ENCODE data around the gene ADAMTS17.

The ADAMTS17 gene

DNA sequence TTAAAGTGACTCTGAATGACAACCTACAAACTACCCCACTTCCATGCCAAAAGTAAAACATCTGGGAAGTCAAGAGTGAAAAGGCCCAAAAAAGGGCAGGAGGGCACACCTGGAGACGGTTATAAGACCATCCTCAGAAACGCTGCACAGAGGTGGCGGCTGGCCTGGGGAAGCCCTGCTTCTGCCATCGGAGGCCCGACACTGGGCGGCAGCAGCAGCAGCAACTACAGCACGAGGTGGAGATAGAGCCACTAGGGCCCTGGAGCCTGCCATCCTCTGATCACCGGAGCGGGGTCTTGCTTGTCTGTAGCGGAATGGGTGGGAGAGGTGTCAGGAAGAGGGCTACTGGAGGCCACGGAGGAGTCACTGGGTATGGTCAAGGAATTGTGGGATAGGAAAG is 283.3 kb downstream of the ADAMTS17 start:
- Histone ChIP-seq H3K9ac (ENCODE audit: low read depth, low read length) (no peak overlapping the region), H3K4me3 (ENCODE audit: low read length) (no peak overlapping the region), H3K27ac (ENCODE audit: low read length) (no peak overlapping the region), H3K9me3 (ENCODE audit: insufficient read depth, low read depth, low read length) (no peaks in the 10 kb centered on the region), H3K4me1 (ENCODE audit: insufficient read depth, low read length) (no peaks in the 10 kb centered on the region), H3K36me3 (ENCODE audit: insufficient read depth, low read depth, low read length) (no peaks in the 10 kb centered on the region), H3K27me3 (ENCODE audit: insufficient read depth, low read length) (no peaks in the 10 kb centered on the region)

DNA sequence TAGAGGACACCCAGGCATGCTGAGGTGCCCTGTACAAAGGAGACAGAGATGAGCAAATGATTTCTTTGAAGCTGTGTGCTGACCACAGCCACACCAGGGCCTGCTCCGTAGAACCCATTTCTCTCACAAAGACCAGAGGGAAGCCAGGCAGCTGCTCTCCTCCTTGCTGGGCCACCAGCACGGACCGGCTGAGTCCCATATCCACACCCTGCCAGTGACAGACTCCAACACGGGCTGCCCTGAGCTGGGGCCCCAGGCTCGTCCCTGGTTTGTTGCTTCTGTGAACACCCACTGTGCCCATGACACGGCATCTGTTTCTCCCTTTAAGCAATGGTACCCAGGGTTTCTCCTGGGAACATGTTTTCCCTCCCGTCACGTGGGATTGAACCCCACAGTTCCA is 284.5 kb downstream of the ADAMTS17 start:
- H3K9me3 ChIP-seq (ENCODE audit: insufficient read depth, low read depth, low read length), result no peaks in the 10 kb centered on the region
- no peak overlapping the region for H3K4me3 ChIP-seq (ENCODE audit: low read length)
- H3K36me3 ChIP-seq (ENCODE audit: insufficient read depth, low read depth, low read length), result no peaks in the 10 kb centered on the region
- no peak overlapping the region for H3K9ac ChIP-seq (ENCODE audit: low read depth, low read length)
- no peak overlapping the region for H3K27ac ChIP-seq (ENCODE audit: low read length)
- H3K27me3 ChIP-seq (ENCODE audit: insufficient read depth, low read length), result no peaks in the 10 kb centered on the region; the same call in 1 of the 2 replicates
- peaks cover 8% of the 10 kb centered on the region; the same call in 1 of the 2 replicates for H3K4me1 ChIP-seq (ENCODE audit: insufficient read depth, low read length)

DNA sequence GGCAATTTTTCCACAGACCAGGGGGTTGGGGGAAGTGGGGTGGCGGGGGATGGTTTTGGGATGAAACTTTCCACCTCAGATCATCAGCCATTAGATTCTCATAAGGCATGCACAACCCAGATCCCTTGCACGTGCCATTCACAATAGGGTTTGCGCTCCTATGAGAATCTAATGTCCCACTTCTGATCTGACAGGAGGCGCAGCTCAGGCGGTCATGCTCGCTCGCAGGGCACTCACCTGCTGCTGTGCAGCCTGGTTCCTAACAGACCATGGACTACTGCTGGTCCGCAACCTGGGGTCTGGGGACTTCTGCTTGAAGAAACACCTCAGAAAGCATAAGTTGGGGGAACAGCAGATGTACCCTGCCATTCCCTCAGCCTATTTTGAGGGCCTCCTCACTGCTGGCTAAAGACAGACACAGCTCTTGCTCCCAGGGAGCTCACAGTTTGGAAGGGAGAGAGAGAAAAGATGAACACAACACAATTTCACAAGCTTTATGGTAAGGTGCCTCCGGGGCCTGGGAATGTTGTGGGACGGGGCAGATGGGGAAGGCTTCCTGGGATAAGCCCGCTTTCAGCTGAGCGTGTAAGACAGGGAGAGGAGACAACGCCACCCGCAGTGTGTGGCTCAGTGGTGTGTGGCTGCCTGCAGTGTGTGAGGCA is 285.2 kb downstream of the ADAMTS17 start:
- Histone ChIP-seq H3K27ac (ENCODE audit: low read length) (no peak overlapping the region), H3K36me3 (ENCODE audit: insufficient read depth, low read depth, low read length) (no peaks in the 10 kb centered on the region), H3K27me3 (ENCODE audit: insufficient read depth, low read length) (no peaks in the 10 kb centered on the region; the same call in 1 of the 2 replicates), H3K4me1 (ENCODE audit: insufficient read depth, low read length) (peaks cover 13% of the 10 kb centered on the region; the same call in 1 of the 2 replicates), H3K9ac (ENCODE audit: low read depth, low read length) (no peak overlapping the region), H3K9me3 (ENCODE audit: insufficient read depth, low read depth, low read length) (no peaks in the 10 kb centered on the region), H3K4me3 (ENCODE audit: low read length) (no peak overlapping the region)

DNA sequence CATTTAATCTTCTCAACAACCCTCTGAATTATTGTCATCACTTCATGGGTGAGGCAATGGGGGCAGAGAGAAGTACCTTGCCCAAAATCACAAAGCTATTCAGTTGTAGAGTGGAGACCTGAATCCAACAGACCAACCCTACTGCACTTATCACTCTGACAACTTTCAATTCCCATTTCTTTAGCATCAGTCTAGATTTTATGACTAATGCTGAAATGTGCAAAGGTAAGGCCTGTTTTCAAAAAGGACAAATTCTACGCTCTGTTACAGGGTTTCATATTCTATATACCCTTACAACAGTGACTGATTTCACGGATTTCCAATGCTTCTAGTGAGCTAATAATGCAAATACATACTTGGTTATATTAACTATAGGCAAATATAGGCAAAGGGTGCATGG is 286.0 kb downstream of the ADAMTS17 start:
- Histone ChIP-seq H3K36me3 (ENCODE audit: insufficient read depth, low read depth, low read length) (no peaks in the 10 kb centered on the region), H3K27ac (ENCODE audit: low read length) (no peak overlapping the region), H3K9me3 (ENCODE audit: insufficient read depth, low read depth, low read length) (no peaks in the 10 kb centered on the region), H3K9ac (ENCODE audit: low read depth, low read length) (no peak overlapping the region), H3K4me1 (ENCODE audit: insufficient read depth, low read length) (peaks cover 13% of the 10 kb centered on the region; the same call in 1 of the 2 replicates), H3K27me3 (ENCODE audit: insufficient read depth, low read length) (no peaks in the 10 kb centered on the region; the same call in 1 of the 2 replicates), H3K4me3 (ENCODE audit: low read length) (no peak overlapping the region)

DNA sequence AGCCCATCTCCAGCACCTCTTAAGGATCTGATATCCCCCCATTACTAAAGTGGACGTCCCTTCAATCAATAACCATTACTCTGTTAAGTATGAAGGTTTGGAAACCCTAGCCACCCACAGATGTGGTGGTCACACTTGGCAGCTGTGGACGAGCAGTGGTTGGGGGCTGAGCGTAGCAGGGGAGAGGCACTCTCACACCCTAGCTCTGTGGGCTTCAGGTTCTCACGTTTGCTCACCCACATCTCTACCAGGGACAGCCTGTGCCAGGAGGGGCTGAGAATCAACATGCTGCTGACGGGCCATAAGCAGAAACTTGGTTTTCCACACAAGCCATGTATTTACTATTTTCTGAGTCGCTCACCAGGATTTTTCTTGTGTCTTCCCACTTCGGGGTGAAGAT is 287.2 kb downstream of the ADAMTS17 start:
- H3K36me3 ChIP-seq (ENCODE audit: insufficient read depth, low read depth, low read length), result no peaks in the 10 kb centered on the region
- H3K4me3 ChIP-seq (ENCODE audit: low read length), result no peak overlapping the region
- peaks cover 13% of the 10 kb centered on the region; the same call in 1 of the 2 replicates for H3K4me1 ChIP-seq (ENCODE audit: insufficient read depth, low read length)
- H3K27ac ChIP-seq (ENCODE audit: low read length), result no peak overlapping the region
- H3K27me3 ChIP-seq (ENCODE audit: insufficient read depth, low read length), result no peaks in the 10 kb centered on the region; the same call in 1 of the 2 replicates
- no peaks in the 10 kb centered on the region for H3K9me3 ChIP-seq (ENCODE audit: insufficient read depth, low read depth, low read length)
- H3K9ac ChIP-seq (ENCODE audit: low read depth, low read length), result no peak overlapping the region

DNA sequence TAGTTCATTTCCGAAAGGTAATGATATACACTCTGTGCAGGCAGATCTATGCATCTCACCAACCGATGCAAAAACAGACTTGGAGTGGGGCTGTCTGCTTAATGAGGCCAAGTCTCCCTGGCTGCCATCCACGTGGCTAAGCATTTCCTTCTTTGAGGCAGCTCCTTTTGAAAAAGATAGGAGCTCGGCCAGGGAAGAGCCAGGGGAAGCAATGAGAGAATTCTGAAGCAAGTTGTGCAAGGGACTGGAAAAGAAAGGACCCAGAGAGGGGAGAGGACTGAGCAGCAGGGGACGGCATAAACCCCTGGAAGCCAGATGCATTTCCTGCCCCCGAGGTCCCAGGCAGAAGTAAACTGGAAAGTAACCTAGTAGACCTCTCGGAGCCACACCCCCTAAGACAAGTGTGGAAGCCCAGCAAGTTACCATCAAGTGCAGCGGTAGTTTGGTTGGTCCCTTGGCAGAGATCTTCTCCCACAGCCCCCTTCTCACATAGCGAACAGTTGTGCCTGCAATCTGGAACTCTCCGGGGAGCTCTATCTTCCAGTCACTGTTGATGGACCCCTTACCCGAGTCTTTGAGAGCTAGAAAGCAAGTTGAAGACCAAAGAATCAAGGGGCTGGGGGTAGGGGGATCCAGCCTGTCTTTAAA is 288.2 kb downstream of the ADAMTS17 start:
- H3K9me3 ChIP-seq (ENCODE audit: insufficient read depth, low read depth, low read length), result no peaks in the 10 kb centered on the region
- H3K9ac ChIP-seq (ENCODE audit: low read depth, low read length), result no peak overlapping the region
- no peak overlapping the region for H3K27ac ChIP-seq (ENCODE audit: low read length)
- H3K36me3 ChIP-seq (ENCODE audit: insufficient read depth, low read depth, low read length), result no peaks in the 10 kb centered on the region
- H3K4me1 ChIP-seq (ENCODE audit: insufficient read depth, low read length), result peaks cover 13% of the 10 kb centered on the region; the same call in 1 of the 2 replicates
- H3K27me3 ChIP-seq (ENCODE audit: insufficient read depth, low read length), result no peaks in the 10 kb centered on the region; the same call in 1 of the 2 replicates
- no peak overlapping the region for H3K4me3 ChIP-seq (ENCODE audit: low read length)

DNA sequence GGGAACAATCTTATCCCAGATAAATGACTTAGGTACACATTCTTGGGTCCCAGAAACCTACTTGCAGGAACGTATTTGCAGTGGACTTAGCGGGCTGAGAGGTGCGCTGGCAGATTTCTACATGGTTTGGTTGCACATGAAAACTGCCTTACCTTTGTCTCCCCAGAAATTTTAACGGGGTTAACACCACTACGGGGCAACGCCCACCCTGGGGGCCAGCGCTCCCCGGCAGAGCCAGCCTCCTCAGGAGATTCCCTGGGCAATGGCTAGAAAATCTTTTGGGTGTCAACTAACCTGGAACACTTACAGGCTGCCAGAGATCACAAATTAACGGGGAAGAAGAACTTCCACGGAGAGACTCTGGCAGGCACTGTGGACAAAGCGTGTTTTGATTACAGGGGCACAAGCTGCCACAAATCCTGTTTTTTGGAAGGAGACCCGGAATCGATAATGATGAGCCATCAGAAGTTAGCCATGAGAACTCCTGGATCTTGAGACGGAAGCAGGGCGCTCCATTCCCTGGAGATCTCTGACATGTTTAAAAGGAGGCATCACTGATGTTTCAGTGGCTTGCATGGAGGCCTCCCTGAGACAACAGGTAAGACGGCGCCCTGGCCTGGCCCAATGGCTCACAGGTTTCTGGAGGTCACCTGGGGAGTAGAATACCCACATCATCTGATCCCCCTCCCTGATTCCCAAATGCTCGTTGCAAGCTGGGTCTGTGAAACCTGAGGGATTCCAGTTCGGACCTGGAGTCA is 288.9 kb downstream of the ADAMTS17 start:
- H3K4me3 ChIP-seq (ENCODE audit: low read length), result no peak overlapping the region
- H3K9me3 ChIP-seq (ENCODE audit: insufficient read depth, low read depth, low read length), result no peaks in the 10 kb centered on the region; the same call in 1 of the 2 replicates
- peaks cover 13% of the 10 kb centered on the region; the same call in 1 of the 2 replicates for H3K4me1 ChIP-seq (ENCODE audit: insufficient read depth, low read length)
- no peak overlapping the region for H3K27ac ChIP-seq (ENCODE audit: low read length)
- H3K36me3 ChIP-seq (ENCODE audit: insufficient read depth, low read depth, low read length), result no peaks in the 10 kb centered on the region
- no peak overlapping the region for H3K9ac ChIP-seq (ENCODE audit: low read depth, low read length)
- no peaks in the 10 kb centered on the region; the same call in 1 of the 2 replicates for H3K27me3 ChIP-seq (ENCODE audit: insufficient read depth, low read length)

DNA sequence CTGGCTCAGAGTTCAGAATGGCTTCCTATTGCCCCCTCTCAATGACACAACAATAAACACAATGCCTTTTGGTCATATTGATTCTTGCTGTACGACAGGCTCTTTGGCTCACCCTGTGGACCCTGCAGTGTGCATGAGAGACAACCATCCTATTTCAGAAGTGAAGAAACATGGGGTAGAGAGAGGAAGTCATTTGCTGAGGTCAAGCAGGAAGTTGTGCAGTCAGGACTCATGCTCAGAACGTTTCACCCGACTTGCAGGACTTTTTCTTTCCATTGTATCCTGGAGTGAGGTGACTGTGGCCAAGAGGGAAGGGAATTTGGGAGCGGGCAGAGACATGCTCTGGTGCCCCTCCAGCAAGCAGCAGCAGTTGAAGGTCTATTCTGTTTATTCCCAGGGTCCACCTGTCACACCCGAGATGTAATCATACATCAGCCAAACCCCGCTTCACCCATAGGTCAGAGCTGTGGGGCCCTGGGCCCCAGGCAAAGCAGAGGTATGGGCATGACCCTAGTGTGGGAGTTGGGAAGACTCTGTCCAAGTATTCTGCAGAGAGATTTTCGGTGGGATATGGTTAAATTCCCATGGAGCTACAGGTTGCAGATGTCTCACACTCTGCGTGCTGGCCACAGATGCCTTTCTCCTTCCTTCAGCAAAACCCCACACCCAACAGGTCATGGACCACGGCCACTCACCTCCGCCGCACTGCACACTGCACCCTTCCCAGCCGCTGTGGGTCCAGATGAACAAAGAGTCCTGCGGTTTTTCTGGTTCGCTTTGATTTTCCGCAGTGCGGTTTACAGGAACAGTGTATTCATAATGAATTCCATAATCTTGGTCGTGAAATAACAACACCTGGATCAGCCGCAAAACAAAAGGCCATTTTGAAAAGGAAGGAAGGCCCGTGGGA is 290.6 kb downstream of the ADAMTS17 start:
- no peak overlapping the region for H3K4me3 ChIP-seq (ENCODE audit: low read length)
- H3K9me3 ChIP-seq (ENCODE audit: insufficient read depth, low read depth, low read length), result peaks cover 4% of the 10 kb centered on the region; the same call in 1 of the 2 replicates
- no peaks in the 10 kb centered on the region for H3K36me3 ChIP-seq (ENCODE audit: insufficient read depth, low read depth, low read length)
- no peak overlapping the region for H3K27ac ChIP-seq (ENCODE audit: low read length)
- H3K9ac ChIP-seq (ENCODE audit: low read depth, low read length), result no peak overlapping the region
- H3K27me3 ChIP-seq (ENCODE audit: insufficient read depth, low read length), result no peaks in the 10 kb centered on the region; the same call in 1 of the 2 replicates
- H3K4me1 ChIP-seq (ENCODE audit: insufficient read depth, low read length), result peaks cover 13% of the 10 kb centered on the region; the same call in 1 of the 2 replicates

DNA sequence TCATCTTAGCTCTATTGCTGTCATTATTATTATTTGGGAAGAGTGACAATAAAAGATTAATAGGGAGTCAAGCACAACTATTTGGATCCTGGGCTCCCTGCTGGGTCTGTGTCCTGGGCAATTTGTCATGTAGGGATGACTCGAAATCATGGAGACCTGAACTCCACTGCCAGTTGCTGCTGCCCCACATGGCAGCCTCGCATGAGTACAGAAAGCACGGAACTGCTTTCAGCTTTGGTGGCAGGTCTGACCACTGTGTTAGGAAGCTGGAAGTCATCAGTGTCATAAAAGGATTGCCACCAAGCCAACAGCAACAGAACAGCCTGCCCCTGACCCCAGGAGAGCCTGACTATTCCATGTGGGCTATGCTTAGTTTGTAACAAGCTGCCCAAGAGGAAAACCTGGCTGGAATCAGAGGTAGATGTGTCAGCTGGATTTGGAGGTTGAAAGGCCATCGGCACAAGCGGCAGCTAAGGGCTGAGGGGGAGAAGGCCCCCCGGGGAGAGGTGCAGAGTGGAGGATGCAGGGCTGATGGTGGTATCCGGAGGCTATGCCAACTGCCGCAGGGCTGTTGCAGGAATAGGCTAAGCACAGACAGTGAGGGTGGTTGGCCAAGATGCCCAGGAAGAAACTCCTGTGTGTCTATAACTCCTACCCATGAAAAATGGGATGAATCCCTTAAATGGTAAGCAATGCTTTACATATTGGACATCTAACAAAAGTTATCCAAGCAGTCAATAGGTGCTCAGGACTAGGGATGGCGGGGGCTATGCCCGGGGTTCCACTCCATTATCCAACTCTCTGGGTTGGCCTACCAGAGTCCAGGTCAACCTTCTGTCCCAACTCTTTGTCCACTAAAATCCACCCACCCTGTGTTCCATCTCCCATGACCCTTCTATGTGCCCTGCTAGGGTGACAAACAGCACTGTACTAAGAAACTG is 291.6 kb downstream of the ADAMTS17 start:
- Histone ChIP-seq H3K36me3 (ENCODE audit: insufficient read depth, low read depth, low read length) (no peaks in the 10 kb centered on the region), H3K4me3 (ENCODE audit: low read length) (no peak overlapping the region), H3K4me1 (ENCODE audit: insufficient read depth, low read length) (peaks cover 13% of the 10 kb centered on the region; the same call in 1 of the 2 replicates), H3K9me3 (ENCODE audit: insufficient read depth, low read depth, low read length) (peaks cover 4% of the 10 kb centered on the region; the same call in 1 of the 2 replicates), H3K27ac (ENCODE audit: low read length) (no peak overlapping the region), H3K9ac (ENCODE audit: low read depth, low read length) (no peak overlapping the region), H3K27me3 (ENCODE audit: insufficient read depth, low read length) (no peaks in the 10 kb centered on the region; the same call in 1 of the 2 replicates)

DNA sequence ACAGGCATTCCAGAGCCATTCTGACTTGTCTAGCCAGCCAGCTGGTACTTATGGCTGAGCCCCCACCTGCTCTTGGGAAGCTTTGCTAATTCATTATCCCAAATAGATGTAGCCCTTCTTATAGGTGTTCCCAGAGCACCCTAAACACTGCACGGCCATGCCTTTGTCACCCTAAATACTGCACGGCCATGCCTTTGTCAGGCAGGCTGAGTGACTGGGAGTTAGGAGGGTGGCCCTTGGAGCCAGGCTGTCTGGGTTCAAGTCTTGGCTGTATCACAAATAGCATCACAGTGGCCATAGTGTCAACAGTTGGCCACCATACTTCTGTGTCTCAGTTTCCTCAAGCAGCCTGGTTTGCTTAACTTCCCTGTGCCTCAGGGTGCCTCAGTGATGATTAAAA is 292.3 kb downstream of the ADAMTS17 start:
- Histone ChIP-seq H3K9ac (ENCODE audit: low read depth, low read length) (no peak overlapping the region), H3K27ac (ENCODE audit: low read length) (no peak overlapping the region), H3K36me3 (ENCODE audit: insufficient read depth, low read depth, low read length) (no peaks in the 10 kb centered on the region), H3K27me3 (ENCODE audit: insufficient read depth, low read length) (no peaks in the 10 kb centered on the region; the same call in 1 of the 2 replicates), H3K4me1 (ENCODE audit: insufficient read depth, low read length) (peaks cover 13% of the 10 kb centered on the region; the same call in 1 of the 2 replicates), H3K4me3 (ENCODE audit: low read length) (no peak overlapping the region), H3K9me3 (ENCODE audit: insufficient read depth, low read depth, low read length) (peaks cover 4% of the 10 kb centered on the region; the same call in 1 of the 2 replicates)
